Large intestine (tissue), 3 donors: ENCODE measurements around the gene KIAA1671. TPM values are rescaled to one million over a fixed set of nuclear protein-coding genes. Genes with fewer than 3 reads are reported as not detected.
"Not testable (repeated sequence)": the region's sequence is repeated elsewhere in the genome, so short reads cannot be mapped to it uniquely, and the experiment has no call there.

Source experiments
- DNase-seq, 2 donors: peaks; one replicate each; pipeline versions ENCODE4 v3.0.0 to v3.0.0-alpha.2; 2013
- H3K27ac ChIP-seq: one replicate; pipeline ENCODE4 v1.5.1; 2013; ENCODE audit warnings: low read length
- H3K27me3 ChIP-seq: 2 replicates; pipeline ENCODE4 v1.6.1; 2013; ENCODE audit warnings: low read length; ENCODE audit not compliant: control insufficient read depth, insufficient read depth
- H3K36me3 ChIP-seq: 2 replicates; pipeline ENCODE4 v1.6.1; 2013; ENCODE audit warnings: low read length; ENCODE audit not compliant: control insufficient read depth, insufficient read depth
- H3K4me1 ChIP-seq: one replicate; pipeline ENCODE4 v1.6.1; 2013; ENCODE audit warnings: low read length; ENCODE audit not compliant: control insufficient read depth, insufficient read depth
- H3K4me3 ChIP-seq: one replicate; pipeline ENCODE4 v1.5.1; 2013; ENCODE audit warnings: low read length
- H3K9me3 ChIP-seq: one replicate; pipeline ENCODE4 v1.6.1; 2013; ENCODE audit warnings: mild to moderate bottlenecking, low read depth, low read length, moderate library complexity; ENCODE audit not compliant: control insufficient read depth
- WGBS: methylation state at CpG from one replicate; pipeline ENCODE4 v1.1.5; 2013; ENCODE audit warnings: low lambda C conversion rate; ENCODE audit not compliant: insufficient coverage; 5-methylcytosine and 5-hydroxymethylcytosine counted together
- polyA plus RNA-seq: library from polyadenylated mRNA; unstranded; fragments of 120-200 nt; gene quantifications from one replicate; pipeline ENCODE4 v1.2.1, GENCODE V29; 2013

KIAA1671 gene
- polyA plus RNA-seq, 1 donor = 25.0 TPM

GRCh38 chr22:25233706-25234105, 281.2 kb downstream of the KIAA1671 start:
- not testable (repeated sequence) for H3K9me3 ChIP-seq, DNase-seq, H3K36me3 ChIP-seq, H3K4me3 ChIP-seq, H3K4me1 ChIP-seq, H3K27ac ChIP-seq
- peaks cover 14% of the 10 kb centered on the region for H3K27me3 ChIP-seq

GRCh38 chr22:25235547-25236290, 283.2 kb downstream of the KIAA1671 start:
- WGBS = 60% methylated on average over 1 of the region's 30 CpGs
- H3K27me3 ChIP-seq = peaks cover 14% of the 10 kb centered on the region
- no peaks in the 10 kb centered on the region for H3K36me3 ChIP-seq

GRCh38 chr22:25236417-25236816, 283.9 kb downstream of the KIAA1671 start:
- no peak overlapping the region for H3K27ac ChIP-seq
- no CpG with 5 or more reads among the region's 6 CpGs for WGBS
- peaks cover 14% of the 10 kb centered on the region for H3K27me3 ChIP-seq
- H3K36me3 ChIP-seq = no peaks in the 10 kb centered on the region
- no peaks in the 10 kb centered on the region for H3K4me1 ChIP-seq
- H3K9me3 ChIP-seq = no peaks in the 10 kb centered on the region
- DNase-seq = no peak
- H3K4me3 ChIP-seq = no peak overlapping the region

More at GRCh38 chr22:25235547-25236290, 283.2 kb downstream of the KIAA1671 start:
- Histone ChIP-seq H3K4me1 (no peaks in the 10 kb centered on the region), H3K9me3 (no peaks in the 10 kb centered on the region), H3K4me3 (no peak overlapping the region), H3K27ac (no peak overlapping the region)
- peak; percentile 57 to 66 for DNase-seq

GRCh38 chr22:25237503-25237902, 285.0 kb downstream of the KIAA1671 start:
- no peak overlapping the region for H3K27ac ChIP-seq
- H3K9me3 ChIP-seq = no peaks in the 10 kb centered on the region
- H3K4me3 ChIP-seq = no peak overlapping the region
- H3K27me3 ChIP-seq = peaks cover 14% of the 10 kb centered on the region
- no peaks in the 10 kb centered on the region for H3K4me1 ChIP-seq
- no CpG with 5 or more reads among the region's 4 CpGs for WGBS
- no peak for DNase-seq
- H3K36me3 ChIP-seq = no peaks in the 10 kb centered on the region

DNA sequence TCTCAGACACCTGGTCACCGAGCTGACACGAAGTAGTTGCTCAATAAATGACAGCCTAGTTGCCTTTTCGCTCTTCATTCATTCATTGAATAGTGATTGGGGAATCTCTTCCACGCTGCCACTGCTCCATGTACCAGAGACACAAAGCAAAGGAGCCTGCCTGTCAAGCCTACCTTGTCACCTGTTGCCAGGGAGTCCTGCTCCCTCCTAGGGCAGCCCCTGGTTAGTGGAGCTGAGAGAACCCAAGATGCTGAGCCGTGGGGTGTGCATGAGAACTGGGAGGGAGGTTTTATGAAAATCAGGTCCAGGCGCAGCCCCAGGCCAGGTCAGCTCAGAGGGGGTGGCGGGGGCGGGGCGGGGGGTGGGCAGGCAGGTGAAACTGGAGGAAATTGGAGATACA, 285.5 kb downstream of the KIAA1671 start:
- H3K36me3 ChIP-seq, H3K4me1 ChIP-seq, DNase-seq, H3K27ac ChIP-seq, H3K4me3 ChIP-seq, H3K9me3 ChIP-seq: not testable (repeated sequence)
- peaks cover 14% of the 10 kb centered on the region for H3K27me3 ChIP-seq
- no CpG with 5 or more reads among the region's 9 CpGs for WGBS

Other genes with a start within 250 kb of the KIAA1671 start
- gene PIWIL3, start 178.0 kb upstream of the KIAA1671 start, polyA plus RNA-seq = 0.06 TPM
- 7.2 TPM for gene SGSM1, start 146.5 kb upstream of the KIAA1671 start, polyA plus RNA-seq
- gene LHFPL7, start 6.0 kb upstream of the KIAA1671 start, polyA plus RNA-seq = 0.37 TPM
- 0.16 TPM for gene CRYBB3, start 247.1 kb downstream of the KIAA1671 start, polyA plus RNA-seq